HCT116 (cell line): ENCODE data around the gene PSD.

Experiments
- CTCF ChIP-seq, 3 experiments: fragments of 200-600 bp in 1 of 3; sonication (generic) in 1 of 3; IDR thresholded peaks in 2 of 3; conservative IDR thresholded peaks in 1 of 3; 2 replicates each; pipeline ENCODE4 v1.5.1; 2012 to 2017; ENCODE audit warnings: low read depth in 2 of 3, low read length in 2 of 3, antibody characterized with exemption in 1 of 3, borderline replicate concordance in 1 of 3, control low read depth in 1 of 3, mild to moderate bottlenecking in 1 of 3, mixed read lengths in 1 of 3, mixed run types in 1 of 3, moderate library complexity in 1 of 3; ENCODE audit not compliant: insufficient read depth in 1 of 3
- EZH2 ChIP-seq: fragments of 200-600 bp; sonication (generic); IDR thresholded peaks from 2 replicates; pipeline ENCODE4 v1.6.1; 2017; ENCODE audit warnings: antibody characterized with exemption, mixed run types
- EZH2phosphoT487 ChIP-seq: fragments of 200-600 bp; IDR thresholded peaks from 2 replicates; pipeline ENCODE4 v1.6.1; 2018; ENCODE audit warnings: antibody characterized with exemption, borderline replicate concordance
- FOSL1 ChIP-seq: IDR thresholded peaks from 2 replicates; pipeline ENCODE4 v1.6.1; 2012; ENCODE audit warnings: low read depth
- JUND ChIP-seq: IDR thresholded peaks from 2 replicates; pipeline ENCODE4 v1.6.1; 2012
- POLR2A ChIP-seq: IDR thresholded peaks from 2 replicates; pipeline ENCODE4 v1.7.0; 2011; ENCODE audit warnings: borderline replicate concordance; ENCODE audit not compliant: insufficient read depth, insufficient read length; ENCODE audit errors: extremely low read depth
- POLR2AphosphoS5 ChIP-seq: IDR thresholded peaks from 2 replicates; pipeline ENCODE4 v1.6.1; 2011; ENCODE audit warnings: mild to moderate bottlenecking, low read depth, low read length, moderate library complexity
- SIN3A ChIP-seq: IDR thresholded peaks from 2 replicates; pipeline ENCODE4 v1.6.1; 2012; ENCODE audit warnings: low read depth
- YY1 ChIP-seq: IDR thresholded peaks from 2 replicates; pipeline ENCODE4 v1.6.1; 2011; ENCODE audit warnings: low read length, low read depth, moderate library complexity, mild to moderate bottlenecking; ENCODE audit not compliant: insufficient replicate concordance; ENCODE audit errors: extremely low read depth
- ZBTB33 ChIP-seq: IDR thresholded peaks from 2 replicates; pipeline ENCODE4 v1.6.1; 2011; ENCODE audit warnings: mild to moderate bottlenecking, low read length, moderate library complexity; ENCODE audit not compliant: insufficient replicate concordance; ENCODE audit errors: extremely low read depth
- ZFX ChIP-seq: fragments of 450-650 bp; IDR thresholded peaks from 2 replicates; pipeline ENCODE4 v1.6.1; 2017
- ZNF274 ChIP-seq: fragments of 200-500 bp; sonication (Bioruptor generic); IDR thresholded peaks from 2 replicates; pipeline ENCODE4 v1.6.1; 2014; ENCODE audit warnings: mild to moderate bottlenecking, low read depth, low read length, inconsistent platforms
- TF ChIP-seq, protein P1 (sequence below): IDR thresholded peaks from 2 replicates; pipeline ENCODE4 v1.6.1; 2012; ENCODE audit warnings: low read depth
- TF ChIP-seq, protein P2 (sequence below): IDR thresholded peaks from 2 replicates; pipeline ENCODE4 v1.6.1; 2012

DNA sequence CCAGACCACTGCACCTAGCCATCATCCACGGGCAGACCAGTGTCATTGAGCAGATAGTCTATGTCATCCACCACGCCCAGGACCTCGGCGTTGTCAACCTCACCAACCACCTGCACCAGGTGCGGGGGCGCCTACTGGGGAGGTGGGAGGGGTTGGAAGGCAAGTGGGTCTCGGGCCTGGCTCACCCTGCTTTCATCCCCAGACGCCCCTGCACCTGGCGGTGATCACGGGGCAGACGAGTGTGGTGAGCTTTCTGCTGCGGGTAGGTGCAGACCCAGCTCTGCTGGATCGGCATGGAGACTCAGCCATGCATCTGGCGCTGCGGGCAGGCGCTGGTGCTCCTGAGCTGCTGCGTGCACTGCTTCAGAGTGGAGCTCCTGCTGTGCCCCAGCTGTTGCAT is 18.5 kb downstream of the PSD start:
- no peak for TF ChIP-seq POLR2AphosphoS5
- TF ChIP-seq ZBTB33 = no peak
- no peak for TF ChIP-seq JUND
- no peak for TF ChIP-seq SIN3A
- TF ChIP-seq CTCF (IDR thresholded peaks at IDR 0.05 in 2 of 3, conservative IDR thresholded peaks at IDR 0.05 in 1 of 3; ENCODE audit: borderline replicate concordance in 1 of 3, insufficient read depth in 1 of 3, low read depth in 2 of 3, low read length in 2 of 3) = no peak
- TF ChIP-seq EZH2 = no peak
- TF ChIP-seq, protein P1, sequence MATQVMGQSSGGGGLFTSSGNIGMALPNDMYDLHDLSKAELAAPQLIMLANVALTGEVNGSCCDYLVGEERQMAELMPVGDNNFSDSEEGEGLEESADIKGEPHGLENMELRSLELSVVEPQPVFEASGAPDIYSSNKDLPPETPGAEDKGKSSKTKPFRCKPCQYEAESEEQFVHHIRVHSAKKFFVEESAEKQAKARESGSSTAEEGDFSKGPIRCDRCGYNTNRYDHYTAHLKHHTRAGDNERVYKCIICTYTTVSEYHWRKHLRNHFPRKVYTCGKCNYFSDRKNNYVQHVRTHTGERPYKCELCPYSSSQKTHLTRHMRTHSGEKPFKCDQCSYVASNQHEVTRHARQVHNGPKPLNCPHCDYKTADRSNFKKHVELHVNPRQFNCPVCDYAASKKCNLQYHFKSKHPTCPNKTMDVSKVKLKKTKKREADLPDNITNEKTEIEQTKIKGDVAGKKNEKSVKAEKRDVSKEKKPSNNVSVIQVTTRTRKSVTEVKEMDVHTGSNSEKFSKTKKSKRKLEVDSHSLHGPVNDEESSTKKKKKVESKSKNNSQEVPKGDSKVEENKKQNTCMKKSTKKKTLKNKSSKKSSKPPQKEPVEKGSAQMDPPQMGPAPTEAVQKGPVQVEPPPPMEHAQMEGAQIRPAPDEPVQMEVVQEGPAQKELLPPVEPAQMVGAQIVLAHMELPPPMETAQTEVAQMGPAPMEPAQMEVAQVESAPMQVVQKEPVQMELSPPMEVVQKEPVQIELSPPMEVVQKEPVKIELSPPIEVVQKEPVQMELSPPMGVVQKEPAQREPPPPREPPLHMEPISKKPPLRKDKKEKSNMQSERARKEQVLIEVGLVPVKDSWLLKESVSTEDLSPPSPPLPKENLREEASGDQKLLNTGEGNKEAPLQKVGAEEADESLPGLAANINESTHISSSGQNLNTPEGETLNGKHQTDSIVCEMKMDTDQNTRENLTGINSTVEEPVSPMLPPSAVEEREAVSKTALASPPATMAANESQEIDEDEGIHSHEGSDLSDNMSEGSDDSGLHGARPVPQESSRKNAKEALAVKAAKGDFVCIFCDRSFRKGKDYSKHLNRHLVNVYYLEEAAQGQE = no peak
- no peak for TF ChIP-seq POLR2A
- TF ChIP-seq YY1 = no peak
- TF ChIP-seq ZNF274 = no peak
- TF ChIP-seq, protein P2, sequence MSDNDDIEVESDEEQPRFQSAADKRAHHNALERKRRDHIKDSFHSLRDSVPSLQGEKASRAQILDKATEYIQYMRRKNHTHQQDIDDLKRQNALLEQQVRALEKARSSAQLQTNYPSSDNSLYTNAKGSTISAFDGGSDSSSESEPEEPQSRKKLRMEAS = no peak
- no peak for TF ChIP-seq FOSL1
- no peak for TF ChIP-seq ZFX
- TF ChIP-seq EZH2phosphoT487 = no peak
